Measurements from ENCODE around the gene ACMSD.

Gene ACMSD

DNA sequence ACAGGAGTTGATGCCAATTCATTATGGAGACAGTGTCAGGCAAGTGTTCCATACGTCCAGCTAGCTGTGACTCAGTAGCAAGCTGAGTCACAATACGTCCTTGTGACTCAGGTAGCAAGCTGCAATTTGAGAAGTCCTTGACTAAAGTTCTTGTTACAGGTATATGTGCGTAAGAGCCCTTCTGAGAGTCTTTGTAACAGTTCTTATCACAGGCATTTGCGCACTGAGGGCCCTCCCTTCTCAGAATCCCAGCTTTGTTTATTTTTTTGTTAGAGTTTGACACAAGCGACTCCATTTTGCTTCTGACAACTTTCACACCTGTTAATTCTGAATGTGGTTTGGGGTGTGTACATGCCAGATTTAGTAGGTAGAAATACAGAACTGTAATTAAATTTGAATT, 20.1 kb upstream of the ACMSD start:
- TF ChIP-seq SIN3A (IDR thresholded peaks at IDR 0.05; ENCODE audit: borderline replicate concordance, insufficient read depth, low read length) = no peak
- TF ChIP-seq FOXP2 (optimal IDR thresholded peaks at IDR 0.05; ENCODE audit: borderline replicate concordance, extremely low read depth, extremely low read length, insufficient read depth) = no peak
- TF ChIP-seq, protein P1, sequence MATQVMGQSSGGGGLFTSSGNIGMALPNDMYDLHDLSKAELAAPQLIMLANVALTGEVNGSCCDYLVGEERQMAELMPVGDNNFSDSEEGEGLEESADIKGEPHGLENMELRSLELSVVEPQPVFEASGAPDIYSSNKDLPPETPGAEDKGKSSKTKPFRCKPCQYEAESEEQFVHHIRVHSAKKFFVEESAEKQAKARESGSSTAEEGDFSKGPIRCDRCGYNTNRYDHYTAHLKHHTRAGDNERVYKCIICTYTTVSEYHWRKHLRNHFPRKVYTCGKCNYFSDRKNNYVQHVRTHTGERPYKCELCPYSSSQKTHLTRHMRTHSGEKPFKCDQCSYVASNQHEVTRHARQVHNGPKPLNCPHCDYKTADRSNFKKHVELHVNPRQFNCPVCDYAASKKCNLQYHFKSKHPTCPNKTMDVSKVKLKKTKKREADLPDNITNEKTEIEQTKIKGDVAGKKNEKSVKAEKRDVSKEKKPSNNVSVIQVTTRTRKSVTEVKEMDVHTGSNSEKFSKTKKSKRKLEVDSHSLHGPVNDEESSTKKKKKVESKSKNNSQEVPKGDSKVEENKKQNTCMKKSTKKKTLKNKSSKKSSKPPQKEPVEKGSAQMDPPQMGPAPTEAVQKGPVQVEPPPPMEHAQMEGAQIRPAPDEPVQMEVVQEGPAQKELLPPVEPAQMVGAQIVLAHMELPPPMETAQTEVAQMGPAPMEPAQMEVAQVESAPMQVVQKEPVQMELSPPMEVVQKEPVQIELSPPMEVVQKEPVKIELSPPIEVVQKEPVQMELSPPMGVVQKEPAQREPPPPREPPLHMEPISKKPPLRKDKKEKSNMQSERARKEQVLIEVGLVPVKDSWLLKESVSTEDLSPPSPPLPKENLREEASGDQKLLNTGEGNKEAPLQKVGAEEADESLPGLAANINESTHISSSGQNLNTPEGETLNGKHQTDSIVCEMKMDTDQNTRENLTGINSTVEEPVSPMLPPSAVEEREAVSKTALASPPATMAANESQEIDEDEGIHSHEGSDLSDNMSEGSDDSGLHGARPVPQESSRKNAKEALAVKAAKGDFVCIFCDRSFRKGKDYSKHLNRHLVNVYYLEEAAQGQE (IDR thresholded peaks at IDR 0.05; ENCODE audit: insufficient read depth in 1 of 2, low read depth in 2 of 2, low read length in 2 of 2) = no peak
- TF ChIP-seq POLR2AphosphoS5 (IDR thresholded peaks at IDR 0.05; ENCODE audit: low read depth, low read length) = no peak
- TF ChIP-seq TAF1 (IDR thresholded peaks at IDR 0.05; ENCODE audit: borderline replicate concordance, insufficient read depth, low read length) = no peak

DNA sequence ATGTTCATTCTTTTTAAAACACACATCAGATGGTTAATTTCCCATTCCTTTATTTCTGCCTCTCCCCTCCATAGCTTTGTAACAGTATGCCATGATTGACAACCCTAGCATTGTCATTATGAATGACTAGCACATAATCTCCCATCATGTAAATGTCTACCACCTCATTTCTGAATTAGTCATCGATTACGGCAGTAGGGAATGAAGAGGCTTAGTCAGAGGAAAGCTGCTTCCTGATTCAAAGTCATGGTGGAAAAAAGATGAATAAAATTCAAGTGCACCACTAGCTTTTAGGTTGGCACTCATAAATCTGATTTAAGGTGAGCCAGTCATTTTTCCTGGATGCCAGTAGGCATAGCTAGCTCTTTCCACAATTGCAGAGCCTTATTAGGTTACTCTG, 19.1 kb upstream of the ACMSD start:
- TF ChIP-seq POLR2AphosphoS5 (IDR thresholded peaks at IDR 0.05; ENCODE audit: low read depth, low read length) (no peak), SIN3A (IDR thresholded peaks at IDR 0.05; ENCODE audit: borderline replicate concordance, insufficient read depth, low read length) (no peak), FOXP2 (optimal IDR thresholded peaks at IDR 0.05; ENCODE audit: borderline replicate concordance, extremely low read depth, extremely low read length, insufficient read depth) (no peak), TAF1 (IDR thresholded peaks at IDR 0.05; ENCODE audit: borderline replicate concordance, insufficient read depth, low read length) (no peak)
- TF ChIP-seq, protein P1 (IDR thresholded peaks at IDR 0.05; ENCODE audit: insufficient read depth in 1 of 2, low read depth in 2 of 2, low read length in 2 of 2) = no peak

DNA sequence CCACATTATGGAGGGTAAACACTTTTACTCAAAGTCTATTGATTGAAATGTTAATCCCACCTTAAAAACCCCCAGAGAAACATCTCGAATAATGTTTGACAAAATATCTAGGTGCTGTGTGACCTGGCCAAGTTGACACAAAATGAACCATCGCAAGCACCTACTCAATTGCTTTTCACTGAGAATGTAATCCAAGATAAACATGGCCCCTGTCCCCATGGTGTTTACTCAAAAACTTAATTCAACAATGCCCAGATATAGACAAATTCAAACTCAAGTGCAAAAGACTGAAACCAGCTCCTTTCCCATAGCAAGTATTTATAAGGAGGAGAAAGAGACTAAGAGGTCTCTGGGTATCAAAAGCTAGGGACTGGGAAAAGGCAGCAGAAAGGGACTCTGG, 15.0 kb upstream of the ACMSD start:
- TF ChIP-seq SIN3A (IDR thresholded peaks at IDR 0.05; ENCODE audit: borderline replicate concordance, insufficient read depth, low read length) (no peak), TAF1 (IDR thresholded peaks at IDR 0.05; ENCODE audit: borderline replicate concordance, insufficient read depth, low read length) (no peak), FOXP2 (optimal IDR thresholded peaks at IDR 0.05; ENCODE audit: borderline replicate concordance, extremely low read depth, extremely low read length, insufficient read depth) (no peak), POLR2AphosphoS5 (IDR thresholded peaks at IDR 0.05; ENCODE audit: low read depth, low read length) (no peak)
- TF ChIP-seq, protein P1 (IDR thresholded peaks at IDR 0.05; ENCODE audit: insufficient read depth in 1 of 2, low read depth in 2 of 2, low read length in 2 of 2) = no peak

DNA sequence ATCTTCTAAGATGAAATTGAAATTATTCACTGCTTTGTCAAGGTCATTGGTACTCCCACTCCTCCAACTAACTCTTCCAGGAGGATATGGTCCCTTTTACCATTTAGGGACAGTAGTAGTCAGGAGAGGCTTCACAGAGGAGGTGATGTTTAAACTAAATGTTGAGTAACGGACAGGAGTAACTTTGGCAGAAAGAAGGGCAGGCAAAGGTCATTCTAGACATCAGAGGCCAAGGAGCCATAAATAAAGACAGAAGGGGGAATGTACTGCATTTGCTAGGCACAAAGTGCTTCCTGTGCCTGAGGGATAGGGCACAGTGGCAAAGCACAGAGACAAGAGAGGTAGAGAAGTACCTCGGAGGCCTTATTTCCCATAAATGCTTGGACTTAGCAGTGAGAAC, 14.6 kb upstream of the ACMSD start:
- TF ChIP-seq TAF1 (IDR thresholded peaks at IDR 0.05; ENCODE audit: borderline replicate concordance, insufficient read depth, low read length) = no peak
- TF ChIP-seq SIN3A (IDR thresholded peaks at IDR 0.05; ENCODE audit: borderline replicate concordance, insufficient read depth, low read length) = no peak
- TF ChIP-seq, protein P1 (IDR thresholded peaks at IDR 0.05; ENCODE audit: insufficient read depth in 1 of 2, low read depth in 2 of 2, low read length in 2 of 2) = no peak
- TF ChIP-seq POLR2AphosphoS5 (IDR thresholded peaks at IDR 0.05; ENCODE audit: low read depth, low read length) = no peak
- TF ChIP-seq FOXP2 (optimal IDR thresholded peaks at IDR 0.05; ENCODE audit: borderline replicate concordance, extremely low read depth, extremely low read length, insufficient read depth) = no peak

DNA sequence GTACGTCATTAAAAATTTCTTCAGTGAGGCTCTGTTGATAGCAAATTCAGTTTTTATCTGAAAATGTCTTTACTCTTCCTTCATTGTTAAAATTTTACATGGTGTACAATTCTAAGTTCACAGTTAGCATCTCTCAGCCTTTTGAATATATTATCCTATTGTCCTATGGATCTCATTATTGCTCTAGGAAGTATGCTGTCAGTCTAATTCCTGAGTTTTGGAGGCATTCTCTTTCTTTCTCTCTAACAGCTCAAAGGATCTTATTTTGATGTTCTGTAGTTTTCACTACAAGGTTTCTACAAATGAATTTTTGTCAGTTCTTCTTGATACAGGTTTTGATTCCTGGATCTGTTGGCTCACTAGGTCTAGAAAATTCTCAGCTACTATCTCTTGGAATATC, 2.9 kb upstream of the ACMSD start:
- no peak for TF ChIP-seq POLR2AphosphoS5 (IDR thresholded peaks at IDR 0.05; ENCODE audit: low read depth, low read length)

All from PFSK-1 (cell line).